Stromal cell of bone marrow (primary cell): Measurements from ENCODE around the gene LANCL2.

Source experiments
- DNase-seq: peaks from one replicate; pipeline ENCODE4 v3.0.0-alpha.2; 2012; ENCODE audit warnings: low read depth

LANCL2 gene

DNA sequence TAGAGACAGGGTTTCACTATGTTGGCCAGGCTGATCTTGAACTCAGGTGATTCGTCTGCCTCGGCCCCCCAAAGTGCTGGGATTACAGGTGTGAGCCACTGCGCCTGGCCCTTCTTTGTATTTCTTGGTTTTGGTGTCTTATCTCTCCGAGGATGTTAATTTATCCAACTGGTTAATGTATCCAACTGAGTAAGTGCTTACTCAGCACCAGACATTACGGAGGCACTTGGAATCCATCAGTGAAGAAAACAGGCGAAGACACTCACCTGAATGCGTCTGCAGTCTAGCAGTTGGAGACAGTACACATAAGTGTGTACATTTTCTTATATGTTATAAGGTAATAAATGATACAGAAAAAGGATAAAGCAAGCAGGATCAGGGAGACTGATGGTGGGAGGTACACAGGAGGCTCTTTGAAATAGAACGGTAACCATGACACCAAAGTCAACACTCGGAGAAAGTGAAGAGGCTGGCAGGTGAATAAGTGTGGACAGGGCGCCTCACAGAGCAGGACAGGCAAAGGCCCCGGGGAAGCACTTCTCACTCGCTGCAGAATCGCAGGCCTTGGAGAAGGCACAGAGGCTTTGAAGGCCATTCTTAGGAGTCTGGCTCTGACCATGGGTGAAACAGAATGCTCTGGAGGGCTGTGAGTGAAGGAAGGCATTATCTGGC is 73.1 kb downstream of the LANCL2 start:
- DNase-seq, result no peak

GRCh38 chr7:55438757-55439525 is 73.8 kb downstream of the LANCL2 start:
- DNase-seq, result no peak

DNA sequence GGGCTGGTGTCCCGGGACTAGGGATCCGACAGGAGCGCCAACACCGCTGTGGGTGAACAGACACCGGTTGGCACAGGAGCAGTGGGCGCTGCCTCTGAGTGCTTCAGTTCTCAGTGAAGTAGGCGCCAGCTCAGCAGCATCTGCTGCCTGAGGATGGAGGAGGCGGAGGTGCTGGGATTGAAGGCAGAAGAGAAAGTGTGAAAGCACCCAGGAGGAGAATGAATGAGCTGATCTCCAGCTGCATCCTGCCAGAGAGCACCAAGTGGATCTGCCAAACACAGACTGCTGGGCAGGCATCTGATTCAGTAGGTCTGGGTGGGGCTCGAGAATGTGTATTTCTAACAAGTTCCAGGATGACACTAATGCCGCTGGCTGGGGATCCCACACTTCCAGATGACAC is 74.5 kb downstream of the LANCL2 start:
- no peak for DNase-seq

GRCh38 chr7:55440040-55440690 is 75.0 kb downstream of the LANCL2 start:
- DNase-seq, result no peak

- no peak for DNase-seq
Observed at GRCh38 chr7:55441002-55441401, 75.9 kb downstream of the LANCL2 start.

DNA sequence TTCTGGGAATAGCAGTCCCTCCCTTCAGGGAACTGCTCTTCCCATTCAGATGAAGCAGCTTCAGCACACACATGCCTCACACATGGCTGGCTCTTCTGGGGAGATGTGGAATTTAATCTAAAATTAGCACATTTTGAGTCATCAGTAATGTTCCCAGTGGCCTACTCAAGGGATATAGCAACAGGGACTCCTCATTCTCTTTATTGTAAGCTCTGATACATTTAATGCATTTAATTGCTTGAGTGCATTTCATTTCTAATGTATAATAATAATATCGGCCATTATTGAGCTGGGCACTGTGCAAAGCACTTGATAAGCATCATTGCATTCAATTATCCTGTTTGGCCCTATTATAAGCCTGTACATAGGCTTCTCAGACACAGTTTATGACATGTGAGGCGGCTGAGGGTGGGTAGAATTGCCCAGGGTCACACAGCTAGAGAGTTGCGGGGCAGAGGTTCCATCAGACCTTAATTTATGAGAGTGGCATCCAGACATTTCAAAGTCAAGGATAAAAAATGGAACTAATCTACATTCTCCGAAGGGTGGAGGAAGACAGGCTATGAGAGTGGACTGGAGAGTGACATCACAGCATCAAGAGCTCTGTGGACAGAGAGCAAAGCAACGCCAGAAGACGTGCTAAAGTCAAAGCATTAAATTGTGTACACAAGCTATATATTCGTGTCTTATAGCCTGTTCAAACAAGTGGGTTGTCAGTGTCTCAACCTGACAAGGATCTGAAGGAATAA is 76.8 kb downstream of the LANCL2 start:
- DNase-seq, result peak; percentile 59

DNA sequence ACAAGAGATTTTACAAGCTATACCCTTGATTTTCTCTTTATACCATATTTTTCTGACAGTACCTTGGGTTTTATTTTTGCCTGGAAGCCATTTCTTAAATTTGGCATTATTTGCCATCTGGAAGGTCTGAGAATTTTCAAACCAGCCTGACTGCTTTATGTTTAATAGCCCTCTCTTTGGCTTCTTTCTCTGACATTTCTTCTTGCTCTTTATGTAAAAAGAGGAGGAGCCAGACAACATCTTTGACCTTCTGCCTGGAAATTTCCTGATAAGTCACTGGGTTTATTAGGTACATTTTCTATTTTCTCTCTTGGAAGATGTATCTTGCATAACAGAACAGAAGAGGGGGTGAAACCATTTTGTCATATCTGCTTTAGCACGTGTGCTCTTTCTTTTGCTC is 79.6 kb downstream of the LANCL2 start:
- DNase-seq, result no peak

DNA sequence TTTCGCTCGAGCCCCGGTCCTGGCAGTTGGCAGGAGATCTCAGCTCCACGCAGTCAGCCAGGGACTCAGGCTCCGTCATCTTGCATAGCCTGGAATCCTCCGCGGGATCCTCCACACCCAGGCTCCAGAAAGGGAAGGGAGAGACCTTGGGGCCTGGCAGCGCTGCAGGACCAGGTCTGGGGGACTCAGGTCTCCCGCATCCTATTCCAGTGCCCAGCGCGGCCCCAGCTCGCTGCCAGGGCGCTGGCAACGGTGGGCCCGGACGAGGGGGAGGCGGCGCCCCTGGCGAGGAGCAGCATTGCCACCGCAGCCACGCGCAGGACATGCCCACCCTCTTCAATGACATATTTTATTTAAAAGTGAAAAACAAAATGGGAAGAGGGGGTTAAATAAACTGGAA is 83.4 kb downstream of the LANCL2 start:
- no peak for DNase-seq

DNA sequence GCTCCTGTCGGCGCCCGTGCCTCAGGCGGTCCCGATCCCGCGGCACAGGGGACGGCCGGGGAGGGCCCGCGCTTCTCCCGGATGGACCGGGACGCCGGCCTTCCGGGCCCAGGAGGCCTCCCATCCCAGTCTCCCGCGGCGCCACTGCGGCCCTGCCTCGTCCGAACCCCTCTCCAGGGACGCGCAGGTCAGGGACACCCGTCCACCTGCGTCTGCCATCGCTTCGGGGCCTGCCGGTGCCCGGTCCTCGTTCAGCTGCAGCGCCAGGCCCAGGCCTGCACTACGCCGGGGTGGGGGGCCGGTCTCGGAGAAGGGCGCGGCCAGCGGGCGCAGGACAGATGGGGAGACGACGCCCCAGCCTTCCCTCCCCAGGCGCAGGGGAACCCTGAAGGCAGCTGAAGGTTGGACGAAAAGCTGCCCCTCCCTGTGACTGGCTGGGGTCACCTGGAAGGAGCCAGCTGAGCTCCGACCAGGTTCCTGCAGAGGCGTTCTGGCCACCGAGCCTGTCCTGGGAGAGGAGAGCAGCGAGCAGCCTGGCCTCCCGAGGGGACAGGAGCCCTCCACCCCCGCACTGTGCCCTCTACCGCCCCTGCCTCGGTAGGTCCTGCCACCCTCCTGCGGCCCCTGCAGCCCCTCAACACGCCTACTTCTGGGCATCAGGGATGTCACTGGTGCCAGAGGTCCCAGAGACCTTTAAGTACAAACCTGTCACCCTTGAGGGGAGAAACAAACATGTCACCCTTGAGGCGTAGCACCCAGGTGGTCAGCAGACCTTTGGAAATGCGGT is 84.3 kb downstream of the LANCL2 start:
- no peak for DNase-seq

DNA sequence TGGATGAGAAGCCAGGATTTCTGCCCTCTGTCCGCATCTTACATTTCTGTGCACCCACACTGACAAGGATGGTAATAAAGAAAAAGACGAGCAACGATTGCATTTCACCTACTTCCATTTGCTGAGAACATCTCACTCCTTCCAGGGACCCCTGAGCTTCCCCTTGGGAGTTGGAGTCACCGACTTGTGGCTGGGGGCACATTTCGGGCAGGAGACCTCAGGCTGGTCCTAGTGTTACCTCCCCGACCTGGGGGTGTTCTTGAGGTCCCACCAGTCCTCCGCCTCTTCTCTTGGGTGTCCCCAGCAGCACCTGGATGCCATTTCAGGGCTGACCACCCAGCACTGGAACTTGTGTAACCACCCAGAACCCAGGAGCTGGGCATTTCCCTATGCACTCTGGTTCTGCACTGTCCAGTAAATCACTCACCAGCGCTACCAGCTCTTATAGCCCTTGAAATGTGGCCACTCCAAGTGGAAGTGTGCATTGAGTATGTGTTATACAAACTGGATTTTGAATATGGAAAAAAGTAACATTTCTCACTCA is 84.9 kb downstream of the LANCL2 start:
- no peak for DNase-seq

DNA sequence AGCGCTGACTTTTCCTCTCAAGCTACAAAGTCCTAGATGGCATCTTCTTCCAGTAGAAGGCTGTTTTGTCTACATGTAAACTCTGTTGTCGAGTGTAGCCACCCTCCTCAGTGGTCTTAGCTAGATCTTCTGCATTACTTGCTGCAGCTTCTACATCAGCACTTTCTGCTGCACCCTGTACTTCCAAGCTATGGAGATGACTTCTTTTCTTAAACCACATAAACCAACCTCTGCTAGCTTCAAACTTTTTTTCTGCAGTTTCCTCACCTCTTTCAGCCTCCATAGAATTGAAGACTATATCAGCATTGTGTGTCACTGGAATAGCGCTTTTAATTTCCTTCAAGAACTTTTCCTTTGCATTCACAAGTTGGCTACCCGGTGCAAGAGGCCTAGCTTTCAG is 87.8 kb downstream of the LANCL2 start:
- no peak for DNase-seq

GRCh38 chr7:55457801-55458200 is 92.7 kb downstream of the LANCL2 start:
- DNase-seq, result no peak

DNA sequence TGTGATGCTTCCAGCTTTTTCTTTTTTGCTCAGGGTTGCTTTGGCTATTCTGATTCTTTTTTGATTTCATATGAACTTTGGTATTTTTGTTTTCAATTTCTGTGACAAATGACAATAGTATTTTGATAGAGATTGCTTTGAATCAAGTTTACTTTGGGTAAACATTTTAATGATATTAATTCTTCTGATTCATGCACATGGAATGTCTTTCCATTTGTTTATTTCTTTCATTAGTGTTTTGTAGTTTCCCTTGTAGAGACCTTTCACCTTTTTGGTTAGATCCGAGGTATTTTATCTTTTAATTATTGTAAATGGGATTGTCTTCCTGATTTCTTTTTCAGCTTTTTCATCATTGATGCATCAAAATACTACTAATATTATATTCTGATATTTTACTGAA is 93.2 kb downstream of the LANCL2 start:
- DNase-seq, result no peak

GRCh38 chr7:55463686-55464262 is 98.6 kb downstream of the LANCL2 start:
- DNase-seq, result no peak

DNA sequence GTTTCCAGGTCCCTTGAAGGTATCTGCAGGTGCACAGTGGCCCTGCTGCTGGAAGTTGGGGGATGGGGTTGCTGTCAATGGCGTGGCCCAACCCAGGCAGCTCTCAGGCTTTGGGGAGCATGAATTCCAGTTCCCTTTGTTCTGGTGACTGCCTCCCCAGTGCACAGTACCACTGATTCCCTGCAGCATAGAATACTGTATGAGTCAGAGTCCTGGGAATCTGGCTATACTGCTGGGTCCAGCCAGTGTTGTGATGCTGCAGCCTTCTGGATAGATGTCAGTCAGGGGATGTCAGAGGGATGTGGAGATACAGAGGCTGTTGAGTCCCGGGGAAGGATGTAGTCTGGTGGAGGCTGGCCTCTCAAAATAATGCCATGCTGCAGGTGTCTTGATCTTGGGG is 99.3 kb downstream of the LANCL2 start:
- no peak for DNase-seq

DNA sequence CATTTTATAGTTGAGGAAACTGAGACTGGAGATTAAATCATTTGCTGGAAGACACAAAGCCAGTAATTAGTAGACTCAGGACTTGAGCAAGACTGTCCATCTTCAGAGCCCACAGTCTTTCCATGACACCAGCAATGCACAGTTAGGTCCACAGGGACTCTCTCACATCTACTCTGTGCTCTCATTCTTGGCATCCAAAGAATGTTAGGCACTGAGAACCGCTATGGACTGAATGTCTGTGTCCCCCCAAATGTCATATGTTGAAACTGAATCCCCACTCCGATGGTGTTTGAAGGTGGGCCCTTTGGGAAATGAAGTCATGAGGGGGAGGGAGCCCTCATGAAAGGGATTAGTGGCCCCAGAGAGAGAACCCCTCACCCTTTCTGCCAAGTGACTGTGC is 100.6 kb downstream of the LANCL2 start:
- no peak for DNase-seq

- DNase-seq, result no peak
Observed at GRCh38 chr7:55467047-55467593, 102.0 kb downstream of the LANCL2 start.

DNA sequence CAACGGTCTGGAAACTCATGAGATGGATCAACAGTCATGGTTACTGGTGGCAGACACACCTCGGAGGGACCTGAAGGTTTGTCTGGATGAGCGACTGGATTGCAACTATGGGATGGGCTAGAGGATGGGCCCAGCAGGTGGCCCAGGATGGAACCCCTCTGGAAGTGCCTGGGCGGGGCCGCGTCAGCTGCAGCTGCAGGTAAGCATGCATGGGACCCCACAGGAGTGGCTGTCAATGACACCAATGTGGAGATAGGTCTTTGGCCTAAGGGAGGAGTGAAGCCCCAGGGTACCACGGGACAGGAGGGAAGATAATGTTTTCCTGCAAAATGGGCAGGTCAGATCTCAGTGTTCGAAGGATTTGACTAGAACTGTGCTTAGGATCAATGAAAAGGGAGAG is 103.4 kb downstream of the LANCL2 start:
- DNase-seq, result no peak

GRCh38 chr7:55469271-55469681 is 104.1 kb downstream of the LANCL2 start:
- no peak for DNase-seq

DNA sequence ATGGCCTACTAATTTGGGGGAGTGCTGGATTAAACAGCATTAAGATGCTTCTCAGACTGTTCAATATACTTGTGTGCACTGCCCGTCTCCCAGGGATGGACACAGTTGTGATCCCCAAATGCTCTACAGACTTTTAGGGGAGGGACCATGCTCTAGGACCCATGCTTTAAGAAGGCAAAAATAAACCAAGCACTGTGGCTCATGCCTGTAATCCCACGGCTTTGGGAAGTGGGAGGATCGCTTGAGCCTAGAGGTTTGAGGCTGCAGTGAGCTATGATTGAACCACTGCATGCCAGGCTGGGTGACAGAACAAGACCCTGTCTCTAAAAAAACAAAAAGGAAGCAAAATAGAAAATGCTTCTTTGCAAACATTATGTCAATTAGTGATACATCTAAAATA is 104.6 kb downstream of the LANCL2 start:
- no peak for DNase-seq

GRCh38 chr7:55470261-55470660 is 105.1 kb downstream of the LANCL2 start:
- no peak for DNase-seq
